B cell (primary cell): ENCODE measurements around the gene PCSK6. TPM values are rescaled to one million over a fixed set of nuclear protein-coding genes. Genes with fewer than 3 reads are reported as not detected.

Experiments used
- ATAC-seq: fragments of 200-7000 bp; cut with Tn5 transposase; one replicate; pipeline ENCODE4 v1.10.0; 2021; ENCODE audit warnings: low read depth, mild to moderate bottlenecking, moderate number of reproducible peaks, moderate library complexity
- CTCF ChIA-PET: fragments of 350-600 bp; sonication (Branson Sonifier 250); formaldehyde crosslinking; loops from one replicate; lab custom pipeline; 2021; ENCODE audit warnings: antibody characterized with exemption, inconsistent platforms; lab: Charles Lee
- POLR2A ChIA-PET: fragments of 350-600 bp; sonication (Branson Sonifier 250); formaldehyde crosslinking; loops from one replicate; lab custom pipeline; 2021; ENCODE audit warnings: antibody characterized with exemption; lab: Charles Lee
- DNase-seq: peaks from one replicate; pipeline ENCODE4 v3.0.0; 2013
- H2AFZ ChIP-seq: 2 replicates; pipeline ENCODE4 v1.6.1; 2012; ENCODE audit warnings: mild to moderate bottlenecking, low read depth, low read length; ENCODE audit not compliant: insufficient read depth, poor library complexity, severe bottlenecking
- H3K27ac ChIP-seq, 2 donors: 1 replicate in 1 of 2; 2 replicates in 1 of 2; pipeline ENCODE4 v1.5.1; 2012 to 2013; ENCODE audit warnings: low read length in 2 of 2, mild to moderate bottlenecking in 2 of 2, moderate library complexity in 1 of 2
- H3K27me3 ChIP-seq, 4 experiments: fragments of 200-600 bp in 1 of 4; sonication (generic) in 1 of 4; replicated peaks in 1 of 4; 1 replicate in 2 of 4; 2 replicates in 2 of 4; pipeline versions ENCODE4 v1.6.1 to v1.7.0; 2013 to 2016; ENCODE audit warnings: low read length in 3 of 4, mild to moderate bottlenecking in 2 of 4, mixed read lengths in 1 of 4, moderate library complexity in 1 of 4; ENCODE audit not compliant: insufficient read depth in 4 of 4, control insufficient read depth in 3 of 4; ENCODE audit errors: control extremely low read depth in 1 of 4
- H3K36me3 ChIP-seq, 2 experiments: replicated peaks in 1 of 2; 1 replicate in 1 of 2; 2 replicates in 1 of 2; pipeline versions ENCODE4 v1.6.1 to v1.7.1; 2013; ENCODE audit warnings: low read length in 1 of 2; ENCODE audit not compliant: insufficient read depth in 2 of 2, control insufficient read depth in 1 of 2; ENCODE audit errors: control extremely low read depth in 1 of 2, extremely low read depth in 1 of 2
- H3K4me1 ChIP-seq, 2 donors: fragments of 200-600 bp in 1 of 2; sonication (generic) in 1 of 2; 1 replicate in 1 of 2; 2 replicates in 1 of 2; pipeline versions ENCODE4 v1.5.1 to v1.6.1; 2013 to 2017; ENCODE audit warnings: low read length in 2 of 2; ENCODE audit not compliant: control insufficient read depth in 2 of 2, insufficient read depth in 2 of 2
- H3K4me2 ChIP-seq: replicated peaks from 2 replicates; pipeline ENCODE3; 2012; ENCODE audit warnings: mild to moderate bottlenecking, low read depth, low read length; ENCODE audit not compliant: poor library complexity, severe bottlenecking
- H3K4me3 ChIP-seq, 5 experiments: fragments of 200-600 bp in 1 of 5; sonication (generic) in 1 of 5; 1 replicate in 3 of 5; 2 replicates in 2 of 5; pipeline versions ENCODE4 v1.5.1 to v1.7.0; 2011 to 2016; ENCODE audit warnings: low read length in 4 of 5, mild to moderate bottlenecking in 4 of 5, low read depth in 2 of 5, control low read depth in 1 of 5, moderate library complexity in 1 of 5; ENCODE audit not compliant: insufficient read depth in 1 of 5; ENCODE audit errors: control extremely low read depth in 1 of 5, extremely low read depth in 1 of 5
- H3K79me2 ChIP-seq: fragments of 200-600 bp; sonication (generic); one replicate; pipeline ENCODE4 v1.6.0; 2016; ENCODE audit warnings: low read length; ENCODE audit not compliant: control insufficient read depth, insufficient read depth
- H3K9ac ChIP-seq: fragments of 200-600 bp; sonication (generic); 2 replicates; pipeline ENCODE4 v1.6.1; 2017; ENCODE audit warnings: mild to moderate bottlenecking, low read length, moderate library complexity
- H3K9me3 ChIP-seq, 3 donors: one replicate each; pipeline versions ENCODE4 v1.6.1 to v1.7.1; 2013; ENCODE audit warnings: low read length in 2 of 3; ENCODE audit not compliant: control insufficient read depth in 2 of 3, insufficient read depth in 1 of 3; ENCODE audit errors: control extremely low read depth in 1 of 3
- H4K20me1 ChIP-seq: 2 replicates; pipeline ENCODE4 v1.6.0; 2012; ENCODE audit warnings: mild to moderate bottlenecking, low read length; ENCODE audit not compliant: insufficient read depth, control insufficient read depth, poor library complexity, severe bottlenecking
- H3K27ac Mint-ChIP-seq: one replicate; pipeline ENCODE4 v1.8.0; 2021; ENCODE audit warnings: mixed read lengths
- H3K27me3 Mint-ChIP-seq: one replicate; pipeline ENCODE4 v1.8.0; 2021; ENCODE audit warnings: mixed read lengths
- H3K4me1 Mint-ChIP-seq: one replicate; pipeline ENCODE4 v1.8.0; 2021; ENCODE audit warnings: mixed read lengths
- H3K4me3 Mint-ChIP-seq: one replicate; pipeline ENCODE4 v1.8.0; 2021; ENCODE audit warnings: mixed read lengths
- H3K9me3 Mint-ChIP-seq: one replicate; pipeline ENCODE4 v1.8.0; 2022; ENCODE audit warnings: mixed read lengths; ENCODE audit not compliant: insufficient read depth
- CTCF ChIP-seq: fragments of 200-600 bp; IDR thresholded peaks from one replicate; pipeline ENCODE4 v1.8.0; 2022; ENCODE audit warnings: antibody characterized with exemption, mild to moderate bottlenecking
- EZH2 ChIP-seq: IDR thresholded peaks from 2 replicates; pipeline ENCODE4 v1.6.1; 2012; ENCODE audit warnings: borderline replicate concordance, low read depth, mild to moderate bottlenecking, moderate library complexity, low read length; ENCODE audit not compliant: insufficient read depth, poor library complexity, severe bottlenecking
- WGBS: methylation state at CpG from one replicate; pipeline ENCODE4 v1.1.5; 2013; ENCODE audit warnings: missing lambda C conversion rate; ENCODE audit not compliant: insufficient coverage; 5-methylcytosine and 5-hydroxymethylcytosine counted together
- intact Hi-C: fragments of 100-400 bp; cut with micrococcal nuclease; formaldehyde crosslinking; loops from one replicate; pipeline ENCODE4 v1.10.0; 2022
- polyA plus RNA-seq: library from polyadenylated mRNA; depleted of rRNA; stranded (reverse); fragments of >200 nt; gene quantifications from 2 replicates; pipeline ENCODE4 v1.2.3, GENCODE V29; 2012
- total RNA-seq, 2 donors: library from RNA; stranded (reverse); fragments of 120-200 nt in 1 of 2; gene quantifications; 1 replicate in 1 of 2; 2 replicates in 1 of 2; pipeline versions ENCODE4 v1.2.3 to v1.2.4, GENCODE V29; 2013 to 2022

Gene PCSK6
- total and polyA plus RNA-seq, 2 donors (not counting 1 experiment from before 2014, with no cell fraction given): 0.66 to 1.6 TPM

GRCh38 chr15:101439285-101439919, 50.1 kb downstream of the PCSK6 start:
- no peak overlapping the region for H3K4me2 ChIP-seq
- H3K27ac ChIP-seq: no peak overlapping the region
- no peak overlapping the region for H2AFZ ChIP-seq
- H3K4me3 ChIP-seq: no peak overlapping the region
- H3K4me3 Mint-ChIP-seq: no peak overlapping the region
- no peaks in the 10 kb centered on the region for H3K9me3 Mint-ChIP-seq
- H3K36me3 ChIP-seq: no peaks in the 10 kb centered on the region
- H3K27me3 Mint-ChIP-seq: peaks cover 34% of the 10 kb centered on the region
- DNase-seq (no peak), ATAC-seq (no peak)
- 87% methylated on average over 5 of the region's 8 CpGs for WGBS
- peaks cover 3% of the 10 kb centered on the region for H3K4me1 Mint-ChIP-seq
- no peaks in the 10 kb centered on the region for H3K79me2 ChIP-seq
- TF ChIP-seq CTCF (no peak), EZH2 (no peak)
- ChIA-PET CTCF (no interaction called here), POLR2A (no interaction called here)
- peaks cover 0 to 9% (median 0%) of the 10 kb centered on the region in 3 donors for H3K9me3 ChIP-seq
- H3K27ac Mint-ChIP-seq: no peak overlapping the region
- H3K9ac ChIP-seq: no peak overlapping the region
- no peaks in the 10 kb centered on the region for H4K20me1 ChIP-seq
- intact Hi-C loops: no loop called here
- H3K4me1 ChIP-seq: no peaks in the 10 kb centered on the region
- H3K27me3 ChIP-seq: no peaks in the 10 kb centered on the region

GRCh38 chr15:101438482-101439284, 50.8 kb downstream of the PCSK6 start:
- H3K9ac ChIP-seq: no peak overlapping the region
- Mint-ChIP-seq H3K4me3 (no peak overlapping the region), H3K9me3 (no peaks in the 10 kb centered on the region), H3K4me1 (peaks cover 3% of the 10 kb centered on the region), H3K27me3 (peaks cover 36% of the 10 kb centered on the region), H3K27ac (no peak overlapping the region)
- CTCF ChIA-PET: no interaction called here
- no peaks in the 10 kb centered on the region for H3K79me2 ChIP-seq
- DNase-seq (no peak), ATAC-seq (no peak)
- H3K4me3 ChIP-seq: no peak overlapping the region
- TF ChIP-seq CTCF (no peak), EZH2 (no peak)
- no peaks in the 10 kb centered on the region for H4K20me1 ChIP-seq
- intact Hi-C loops: no loop called here
- WGBS: 95% methylated on average over 21 of the region's 21 CpGs
- no peaks in the 10 kb centered on the region for H3K4me1 ChIP-seq
- no peak overlapping the region for H3K4me2 ChIP-seq
- H2AFZ ChIP-seq: no peak overlapping the region
- POLR2A ChIA-PET: no interaction called here
- peaks cover 0 to 9% (median 0%) of the 10 kb centered on the region in 3 donors for H3K9me3 ChIP-seq
- H3K27me3 ChIP-seq: peaks cover 0 to 3% (median 0%) of the 10 kb centered on the region in 4 experiments
- H3K36me3 ChIP-seq: no peaks in the 10 kb centered on the region
- no peak overlapping the region for H3K27ac ChIP-seq
